Activated naive CD4-positive, alpha-beta T cell (primary cell): ENCODE measurements around the gene GLIPR1L2.
"Not testable (repeated sequence)": the region's sequence is repeated elsewhere in the genome, so short reads cannot be mapped to it uniquely, and the experiment has no call there.

Source experiments
- DNase-seq, 4 experiments: peaks; one replicate each; lab custom pipeline; 2025; lab: John Stamatoyannopoulos, UW

The GLIPR1L2 gene

DNA sequence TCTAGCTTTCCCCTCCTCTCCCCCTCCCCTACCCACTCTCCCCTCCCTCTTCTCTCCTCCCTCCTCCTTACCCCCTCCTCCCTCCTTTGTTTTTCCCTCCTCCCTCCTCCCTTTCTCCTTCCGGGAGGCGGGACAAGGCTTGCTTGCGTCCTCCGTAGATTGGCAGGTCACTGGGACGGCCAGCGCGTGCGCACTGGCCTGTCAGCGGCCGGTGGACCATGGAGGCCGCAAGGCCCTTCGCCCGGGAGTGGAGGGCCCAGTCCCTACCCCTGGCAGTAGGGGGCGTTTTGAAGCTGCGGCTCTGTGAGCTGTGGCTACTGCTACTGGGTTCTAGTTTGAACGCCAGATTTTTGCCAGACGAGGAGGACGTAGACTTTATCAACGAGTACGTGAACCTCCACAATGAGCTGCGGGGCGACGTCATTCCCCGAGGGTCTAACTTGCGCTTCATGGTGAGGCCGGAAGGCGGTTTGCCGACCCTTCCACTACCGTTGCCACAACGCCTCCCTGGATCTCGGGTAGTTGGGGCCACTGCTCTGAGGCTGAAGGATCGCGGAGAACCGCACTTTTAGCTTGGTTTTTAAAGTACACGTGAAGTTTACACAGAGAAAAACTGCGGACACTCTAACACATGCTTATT lies at the start of gene GLIPR1L2:
Gene GLIPR1L2 (plus strand): TSS at position 191 of the 640 bp plus-strand sequence. CDS start 28 bp downstream, at position 219.
- peak; percentile 61 to 76 (median 65) for DNase-seq

DNA sequence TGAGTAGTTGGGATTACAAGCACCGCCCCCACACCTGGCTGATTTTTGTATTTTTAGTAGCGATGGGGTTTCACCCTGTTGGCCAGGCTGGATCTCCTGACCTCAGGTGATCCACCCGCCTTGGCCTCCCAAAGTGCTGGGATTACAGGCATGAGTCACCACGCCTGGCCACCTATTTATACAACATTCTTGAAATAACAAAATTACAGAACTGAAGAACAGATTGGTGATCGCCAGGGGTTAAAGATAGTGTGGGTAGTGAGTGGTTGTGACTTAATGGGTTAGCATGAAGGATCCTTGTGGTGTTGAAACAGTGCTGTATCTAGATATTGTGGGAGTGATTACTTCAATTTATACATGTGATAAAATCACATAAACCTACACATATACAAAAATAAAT lies 49.0 kb upstream of the GLIPR1L2 start:
- no peak for DNase-seq

GRCh38 chr12:75345531-75345930 lies 45.4 kb upstream of the GLIPR1L2 start:
- DNase-seq: no peak

GRCh38 chr12:75346215-75346614 lies 44.7 kb upstream of the GLIPR1L2 start:
- DNase-seq: not testable (repeated sequence)

- DNase-seq: no peak
Observed at GRCh38 chr12:75349946-75350345, 40.9 kb upstream of the GLIPR1L2 start.

DNA sequence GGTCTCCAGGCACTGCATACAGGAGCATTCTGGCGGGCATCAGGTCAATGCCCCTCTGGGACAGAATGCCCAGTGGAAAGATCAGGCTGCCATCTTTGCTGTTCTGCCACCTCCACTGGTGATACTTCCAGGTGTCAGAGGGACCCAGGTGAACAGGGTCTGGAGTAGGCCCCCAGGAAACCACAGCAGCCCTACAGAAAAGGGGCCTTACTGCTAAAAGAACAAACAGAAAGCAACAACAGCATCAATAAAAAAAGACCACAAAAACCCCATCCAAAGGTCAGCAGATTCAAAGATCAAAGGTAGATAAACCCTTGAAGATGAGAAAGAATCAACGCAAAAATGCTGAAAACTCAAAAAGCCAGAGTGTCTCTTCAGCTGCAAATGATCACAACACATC lies 40.5 kb upstream of the GLIPR1L2 start:
- DNase-seq: no peak

DNA sequence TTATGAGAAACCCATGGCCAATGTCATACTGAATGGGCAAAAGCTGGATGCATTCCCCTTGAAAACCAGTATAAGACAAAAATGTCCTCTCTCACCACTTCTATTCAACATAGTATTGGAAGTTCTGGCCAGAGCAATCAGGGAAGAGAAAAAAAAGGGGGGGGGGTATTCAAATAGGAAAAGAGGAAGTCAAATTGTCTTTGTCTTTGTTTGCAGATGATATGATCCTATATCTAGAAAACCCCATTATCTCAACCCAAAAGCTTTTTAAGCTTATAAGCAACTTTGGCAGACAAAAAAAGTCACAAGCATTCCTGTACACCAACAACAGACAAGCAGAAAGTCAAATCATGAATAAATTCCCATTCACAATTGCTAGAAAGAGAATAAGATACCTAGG lies 36.9 kb upstream of the GLIPR1L2 start:
- no peak for DNase-seq

- DNase-seq: no peak
Observed at GRCh38 chr12:75360920-75361319, 30.0 kb upstream of the GLIPR1L2 start.

DNA sequence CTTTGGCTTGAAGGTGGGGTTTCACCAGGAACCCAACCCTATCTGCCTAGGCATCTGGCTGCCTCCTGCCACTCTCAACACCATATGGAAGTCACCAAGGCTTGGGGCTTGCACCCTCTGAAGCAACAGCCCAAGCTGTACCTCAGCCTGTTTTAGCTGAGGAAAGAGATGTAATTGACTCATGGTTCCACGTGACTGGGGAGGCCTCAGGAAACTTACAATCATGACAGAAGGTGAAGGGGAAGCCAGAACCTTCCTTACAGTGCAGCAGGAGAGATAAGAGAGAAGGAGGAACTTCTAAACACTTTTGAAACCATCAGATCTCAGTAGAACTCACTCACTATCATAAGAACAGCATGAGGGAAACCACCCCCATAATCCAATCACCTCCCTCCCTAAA lies 29.5 kb upstream of the GLIPR1L2 start:
- no peak for DNase-seq

GRCh38 chr12:75364919-75365318 lies 26.0 kb upstream of the GLIPR1L2 start:
- no peak for DNase-seq

DNA sequence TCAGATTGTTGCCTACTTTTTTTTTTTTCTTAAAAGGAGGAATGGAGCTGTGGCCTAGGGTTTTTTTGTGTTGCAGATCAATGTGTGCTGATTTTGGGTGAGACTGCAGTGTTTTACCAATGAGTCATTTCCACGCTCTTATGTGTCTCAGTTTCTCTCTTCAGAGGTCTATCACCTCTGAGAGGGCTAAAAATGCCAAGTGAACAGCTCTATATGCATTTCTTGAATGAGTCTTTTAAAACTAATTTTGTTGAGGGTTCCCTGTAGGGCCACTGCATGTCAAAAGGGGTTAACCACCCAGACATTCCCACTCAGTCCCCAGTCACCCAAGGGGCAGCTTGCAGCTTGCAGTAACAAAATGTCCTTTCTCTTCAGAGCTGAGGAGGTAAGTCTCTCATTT lies 24.3 kb upstream of the GLIPR1L2 start:
- DNase-seq: no peak

- no peak for DNase-seq
Observed at GRCh38 chr12:75374971-75375370, 15.9 kb upstream of the GLIPR1L2 start.

- no peak for DNase-seq
Observed at GRCh38 chr12:75378354-75378753, 12.5 kb upstream of the GLIPR1L2 start.

DNA sequence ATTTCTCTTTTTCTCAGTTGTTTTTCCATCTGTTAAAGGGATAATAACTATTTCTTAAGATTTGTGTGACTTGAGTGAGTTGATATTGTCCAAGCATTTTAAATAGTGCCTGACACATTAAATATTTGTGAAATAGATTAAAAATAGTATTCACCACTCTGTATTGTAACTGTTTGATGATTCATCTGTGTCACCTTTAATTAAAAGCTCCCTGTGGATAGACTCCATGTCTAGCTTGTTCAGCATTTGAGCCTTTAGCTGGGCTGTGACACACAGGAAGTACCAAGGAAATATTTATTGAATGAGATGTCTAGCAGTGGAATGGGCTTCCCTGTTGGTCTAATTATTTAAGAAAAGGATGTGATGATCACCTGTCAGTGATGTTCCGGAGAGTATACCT lies 1.8 kb upstream of the GLIPR1L2 start:
- DNase-seq: no peak

- no peak for DNase-seq
Observed at GRCh38 chr12:75389706-75390105, 1.2 kb upstream of the GLIPR1L2 start.

DNA sequence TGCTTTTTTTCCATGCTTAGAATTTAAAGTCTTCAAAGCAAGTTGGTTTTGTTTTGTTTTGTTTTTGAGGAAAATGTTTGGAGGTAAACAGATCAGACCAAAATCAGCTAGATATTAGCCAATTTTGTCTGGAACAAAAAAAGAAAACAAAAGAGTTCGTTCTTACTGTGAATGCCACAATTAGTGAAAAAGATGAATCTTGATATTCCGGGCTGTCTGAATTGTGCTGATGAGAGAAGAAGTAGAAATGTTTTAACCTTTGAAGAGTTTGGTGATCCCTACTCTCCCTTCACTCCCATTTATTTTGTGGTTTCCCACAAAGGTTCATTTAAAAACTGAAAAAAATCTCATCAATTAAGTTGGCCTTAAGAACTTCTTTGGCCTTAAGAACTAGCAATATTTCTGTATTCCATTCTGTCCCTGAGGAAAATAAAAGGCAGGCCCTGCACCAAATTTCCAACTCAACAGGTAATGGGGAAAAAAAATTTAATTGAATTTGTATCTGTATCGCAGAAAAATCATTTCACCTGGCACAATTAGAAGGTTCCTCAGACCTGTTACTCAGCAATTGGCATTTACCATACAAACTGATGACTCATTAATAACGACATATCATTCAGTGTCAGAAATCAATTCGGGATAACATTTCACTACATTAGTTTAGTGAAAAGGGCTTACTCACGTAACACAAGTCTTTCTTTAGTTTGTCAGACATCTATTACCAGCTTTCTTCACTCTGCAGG lies 562 bp upstream of the GLIPR1L2 start:
- no peak for DNase-seq

- DNase-seq: no peak
Observed at GRCh38 chr12:75404231-75404630, 13.3 kb downstream of the GLIPR1L2 start.

DNA sequence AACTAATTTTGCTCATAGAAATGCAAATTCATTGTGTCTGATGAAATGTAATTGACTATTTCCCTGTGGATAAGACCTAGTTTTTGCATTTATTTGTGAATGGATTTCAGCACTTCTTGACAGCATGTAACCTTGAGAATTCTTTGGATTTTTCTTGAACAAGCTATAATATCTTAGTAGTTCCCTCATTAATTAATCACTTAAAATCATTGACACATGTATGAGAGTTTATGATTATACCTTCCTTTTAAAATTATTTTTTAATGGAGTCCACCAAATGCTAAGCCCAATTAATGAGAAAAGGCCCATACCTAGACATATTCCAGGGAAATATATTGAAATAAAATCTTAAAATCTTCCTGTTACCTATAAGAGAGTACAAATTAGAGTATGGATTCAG lies 16.8 kb downstream of the GLIPR1L2 start:
- no peak for DNase-seq

DNA sequence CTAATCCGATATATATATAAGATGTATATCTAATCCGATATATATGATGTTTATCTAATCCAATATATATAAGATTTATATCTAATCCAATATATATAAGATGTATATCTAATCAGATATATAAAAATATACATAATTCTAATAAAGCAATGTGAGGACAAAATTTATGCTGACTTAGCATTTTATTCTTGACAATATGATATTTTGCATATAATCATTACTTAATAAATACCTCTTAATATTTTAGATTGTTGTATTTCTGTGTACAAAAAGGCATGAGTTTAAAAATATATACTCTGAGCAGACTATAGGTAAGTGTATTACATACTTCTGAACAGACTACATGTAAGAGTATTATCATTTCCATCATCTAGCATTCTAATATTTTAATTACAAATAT lies 18.9 kb downstream of the GLIPR1L2 start:
- no peak for DNase-seq

- DNase-seq: no peak
Observed at GRCh38 chr12:75414671-75415070, 23.8 kb downstream of the GLIPR1L2 start.

GRCh38 chr12:75419841-75420240 lies 29.0 kb downstream of the GLIPR1L2 start:
- DNase-seq: no peak

DNA sequence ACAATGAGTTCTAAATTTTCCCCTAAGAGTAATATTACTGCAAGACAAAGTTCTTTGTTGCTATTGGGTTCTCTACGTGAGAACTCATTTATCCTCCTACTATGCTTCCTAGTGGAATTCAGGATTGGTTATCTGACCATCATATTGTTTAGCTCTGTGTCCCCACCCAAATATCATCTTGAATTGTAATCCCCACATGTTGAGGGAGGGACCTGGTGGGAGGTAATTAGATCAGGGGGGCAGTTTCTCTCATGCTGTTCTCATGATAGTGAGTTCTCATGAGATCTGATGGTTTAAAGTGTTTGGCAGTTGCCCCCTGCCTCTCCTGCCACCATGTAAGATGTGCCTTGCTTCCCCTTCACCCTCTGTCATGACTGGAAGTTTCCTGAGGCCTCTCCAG lies 36.6 kb downstream of the GLIPR1L2 start:
- no peak for DNase-seq

DNA sequence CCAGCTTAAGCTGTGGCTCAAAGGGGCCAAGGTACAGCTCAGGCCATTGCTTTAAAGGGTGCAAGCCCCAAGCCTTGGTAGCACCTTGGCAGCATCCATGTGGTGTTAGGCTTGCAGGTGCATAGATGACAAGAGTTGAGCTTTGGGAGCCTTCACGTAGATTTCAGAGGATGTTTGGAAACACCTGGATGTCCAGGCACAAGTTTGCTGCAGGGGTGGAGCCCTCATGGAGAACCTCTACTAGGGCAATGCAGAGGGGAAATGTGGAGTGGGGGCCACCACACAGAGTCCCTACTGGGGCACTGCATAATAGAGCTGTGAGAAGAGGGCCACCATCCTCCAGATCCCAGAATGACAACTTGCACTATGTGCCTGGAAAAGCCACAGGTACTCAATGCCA lies 37.9 kb downstream of the GLIPR1L2 start:
- DNase-seq: no peak

- DNase-seq: no peak
Observed at GRCh38 chr12:75432924-75433323, 42.0 kb downstream of the GLIPR1L2 start.
